Measurements from ENCODE around the gene ZNF618. TPM values are rescaled to one million over a fixed set of nuclear protein-coding genes. Genes with fewer than 3 reads are reported as not detected.

The ZNF618 gene
- total RNA-seq, 1 experiment from 2014 or later, result 1.8 TPM

GRCh38 chr9:114014044-114014443, 137.9 kb downstream of the ZNF618 start:
- CTCF ChIA-PET, result no interaction called here
- intact Hi-C loops (cut with micrococcal nuclease; ENCODE audit: unreplicated experiment), result no loop called here
- no TSS peak for BruUV-seq (replicated peaks)

GRCh38 chr9:114015607-114016006, 139.5 kb downstream of the ZNF618 start:
- Histone ChIP-seq H3K4me1 (ENCODE audit: control insufficient read depth, insufficient read depth, low read length) (no peaks in the 10 kb centered on the region), H3K36me3 (ENCODE audit: control insufficient read depth, insufficient read depth, low read length) (no peaks in the 10 kb centered on the region), H3K27ac (ENCODE audit: low read length) (no peak overlapping the region), H3K9me3 (ENCODE audit: control insufficient read depth, insufficient read depth, low read depth, low read length) (no peaks in the 10 kb centered on the region), H3K4me3 (ENCODE audit: low read depth in 2 of 2, low read length in 2 of 2) (no peak overlapping the region), H3K27me3 (ENCODE audit: control insufficient read depth, insufficient read depth, low read length) (no peaks in the 10 kb centered on the region)
- DNase-seq (ENCODE audit: low read depth, low spot score), result no peak
- POLR2A ChIA-PET, result no interaction called here
- in situ Hi-C loops (cut with HindIII; ENCODE audit: low pct_unique_long_range_greater_than_20kb, low sequenced_read_pairs) (no loop called here), intact Hi-C loops (cut with micrococcal nuclease; ENCODE audit: unreplicated experiment) (no loop called here)
- TF ChIP-seq REST (IDR thresholded peaks at IDR 0.05; ENCODE audit: insufficient read depth in 1 of 2, low read depth in 2 of 2, low read length in 1 of 2) (no peak), POLR2AphosphoS5 (IDR thresholded peaks at IDR 0.05; ENCODE audit: low read depth, low read length) (no peak)
- CTCF ChIA-PET, result no interaction called here
- no peak for ATAC-seq
- BruUV-seq (replicated peaks), result no TSS peak

More at GRCh38 chr9:114014044-114014443, 137.9 kb downstream of the ZNF618 start:
- no peak overlapping the region for H3K27ac ChIP-seq (ENCODE audit: low read length)
- no peak for TF ChIP-seq TCF7L2 (IDR thresholded peaks at IDR 0.05; ENCODE audit: low read depth, low read length)
- no peak for TF ChIP-seq REST (IDR thresholded peaks at IDR 0.05; ENCODE audit: insufficient read depth in 1 of 2, low read depth in 2 of 2, low read length in 1 of 2)
- no peaks in the 10 kb centered on the region for H3K27me3 ChIP-seq (ENCODE audit: control insufficient read depth, insufficient read depth, low read length)
- POLR2A ChIA-PET, result no interaction called here
- no peaks in the 10 kb centered on the region for H3K4me1 ChIP-seq (ENCODE audit: control insufficient read depth, insufficient read depth, low read length)
- in situ Hi-C loops (cut with HindIII; ENCODE audit: low pct_unique_long_range_greater_than_20kb, low sequenced_read_pairs), result no loop called here
- no peak for DNase-seq (ENCODE audit: low read depth, low spot score)
- no peak for ATAC-seq
- no peak overlapping the region for H3K4me3 ChIP-seq (ENCODE audit: low read depth in 2 of 2, low read length in 2 of 2)
- H3K36me3 ChIP-seq (ENCODE audit: control insufficient read depth, insufficient read depth, low read length), result no peaks in the 10 kb centered on the region
- no peaks in the 10 kb centered on the region for H3K9me3 ChIP-seq (ENCODE audit: control insufficient read depth, insufficient read depth, low read depth, low read length)

GRCh38 chr9:114016101-114016500, 140.0 kb downstream of the ZNF618 start:
- intact Hi-C loops (cut with micrococcal nuclease; ENCODE audit: unreplicated experiment), result no loop called here
- POLR2A ChIA-PET, result no interaction called here
- no peak for DNase-seq (ENCODE audit: low read depth, low spot score)
- H3K4me1 ChIP-seq (ENCODE audit: control insufficient read depth, insufficient read depth, low read length), result no peaks in the 10 kb centered on the region
- H3K4me3 ChIP-seq (ENCODE audit: low read depth in 2 of 2, low read length in 2 of 2), result no peak overlapping the region
- no peaks in the 10 kb centered on the region for H3K27me3 ChIP-seq (ENCODE audit: control insufficient read depth, insufficient read depth, low read length)
- H3K9me3 ChIP-seq (ENCODE audit: control insufficient read depth, insufficient read depth, low read depth, low read length), result no peaks in the 10 kb centered on the region
- in situ Hi-C loops (cut with HindIII; ENCODE audit: low pct_unique_long_range_greater_than_20kb, low sequenced_read_pairs), result no loop called here
- CTCF ChIA-PET, result no interaction called here
- H3K27ac ChIP-seq (ENCODE audit: low read length), result no peak overlapping the region
- H3K36me3 ChIP-seq (ENCODE audit: control insufficient read depth, insufficient read depth, low read length), result no peaks in the 10 kb centered on the region
- TF ChIP-seq SIN3A (IDR thresholded peaks at IDR 0.05; ENCODE audit: borderline replicate concordance, insufficient read depth, low read depth, low read length) (no peak), CTCF (IDR thresholded peaks at IDR 0.05) (no peak), POLR2AphosphoS5 (IDR thresholded peaks at IDR 0.05; ENCODE audit: low read depth, low read length) (no peak), TCF7L2 (IDR thresholded peaks at IDR 0.05; ENCODE audit: low read depth, low read length) (no peak), REST (IDR thresholded peaks at IDR 0.05; ENCODE audit: insufficient read depth in 1 of 2, low read depth in 2 of 2, low read length in 1 of 2) (no peak)
- no peak for ATAC-seq
- BruUV-seq (replicated peaks), result no TSS peak

Measured in Panc1 (cell line).